Duodenal mucosa (tissue), 2 donors: ENCODE measurements around the gene TIGD6.

ENCODE experiments used
- H3K27ac ChIP-seq: one replicate; pipeline ENCODE4 v1.7.0; 2013; ENCODE audit warnings: low read depth, low read length
- H3K27me3 ChIP-seq, 2 donors: one replicate each; pipeline ENCODE4 v1.7.0; 2013; ENCODE audit warnings: low read length in 2 of 2, control low read depth in 1 of 2; ENCODE audit not compliant: insufficient read depth in 2 of 2, control insufficient read depth in 1 of 2
- H3K36me3 ChIP-seq, 2 donors: one replicate each; pipeline ENCODE4 v1.7.0; 2013; ENCODE audit warnings: low read length in 2 of 2, control low read depth in 1 of 2; ENCODE audit not compliant: insufficient read depth in 2 of 2, control insufficient read depth in 1 of 2
- H3K4me1 ChIP-seq, 2 donors: one replicate each; pipeline ENCODE4 v1.7.0; 2013; ENCODE audit warnings: low read length in 2 of 2, control low read depth in 1 of 2; ENCODE audit not compliant: insufficient read depth in 2 of 2, control insufficient read depth in 1 of 2
- H3K4me3 ChIP-seq, 2 donors: one replicate each; pipeline ENCODE4 v1.7.0; 2013; ENCODE audit warnings: low read length in 2 of 2, low read depth in 1 of 2
- H3K9ac ChIP-seq, 2 donors: one replicate each; pipeline ENCODE4 v1.7.0; 2013; ENCODE audit warnings: low read length in 2 of 2, low read depth in 1 of 2
- H3K9me3 ChIP-seq, 2 donors: one replicate each; pipeline ENCODE4 v1.7.0; 2013; ENCODE audit warnings: low read length in 2 of 2, control low read depth in 1 of 2; ENCODE audit not compliant: control insufficient read depth in 1 of 2

Gene TIGD6

GRCh38 chr5:150020249-150020648, 19.8 kb upstream of the TIGD6 start:
- no peak overlapping the region for H3K27ac ChIP-seq
- H3K9ac ChIP-seq, result no peak overlapping the region
- H3K27me3 ChIP-seq, result no peaks in the 10 kb centered on the region
- peaks cover 0 to 6% of the 10 kb centered on the region in 2 donors for H3K4me1 ChIP-seq
- H3K9me3 ChIP-seq, result peaks cover 0 to 3% of the 10 kb centered on the region in 2 donors
- no peak overlapping the region for H3K4me3 ChIP-seq
- peaks cover 46 to 87% of the 10 kb centered on the region in 2 donors for H3K36me3 ChIP-seq

GRCh38 chr5:150017226-150018005, 17.0 kb upstream of the TIGD6 start:
- H3K4me3 ChIP-seq, result no peak overlapping the region
- no peak overlapping the region for H3K9ac ChIP-seq
- peaks cover 0 to 9% of the 10 kb centered on the region in 2 donors for H3K4me1 ChIP-seq
- H3K27me3 ChIP-seq, result no peaks in the 10 kb centered on the region
- H3K9me3 ChIP-seq, result peaks cover 0 to 5% of the 10 kb centered on the region in 2 donors
- peaks cover 49 to 91% of the 10 kb centered on the region in 2 donors for H3K36me3 ChIP-seq
- no peak overlapping the region for H3K27ac ChIP-seq

GRCh38 chr5:150016537-150016936, 16.1 kb upstream of the TIGD6 start:
- no peak overlapping the region for H3K4me3 ChIP-seq
- no peaks in the 10 kb centered on the region for H3K27me3 ChIP-seq
- H3K9me3 ChIP-seq, result peaks cover 0 to 5% of the 10 kb centered on the region in 2 donors
- peaks cover 0 to 6% of the 10 kb centered on the region in 2 donors for H3K4me1 ChIP-seq
- no peak overlapping the region for H3K9ac ChIP-seq
- no peak overlapping the region for H3K27ac ChIP-seq
- H3K36me3 ChIP-seq, result peaks cover 53 to 90% of the 10 kb centered on the region in 2 donors

- Histone ChIP-seq H3K36me3 (peaks cover 55 to 89% of the 10 kb centered on the region in 2 donors), H3K9ac (no peak overlapping the region), H3K4me3 (no peak overlapping the region), H3K4me1 (peaks cover 0 to 6% of the 10 kb centered on the region in 2 donors), H3K9me3 (peaks cover 0 to 5% of the 10 kb centered on the region in 2 donors), H3K27ac (no peak overlapping the region), H3K27me3 (no peaks in the 10 kb centered on the region)
Measured at GRCh38 chr5:150015415-150015814, 15.0 kb upstream of the TIGD6 start.

- peaks cover 0 to 6% of the 10 kb centered on the region in 2 donors for H3K4me1 ChIP-seq
- H3K27me3 ChIP-seq, result no peaks in the 10 kb centered on the region
- H3K4me3 ChIP-seq, result no peak overlapping the region
- H3K27ac ChIP-seq, result no peak overlapping the region
- H3K9me3 ChIP-seq, result peaks cover 0 to 5% of the 10 kb centered on the region in 2 donors
- H3K9ac ChIP-seq, result no peak overlapping the region
- peaks cover 56 to 89% of the 10 kb centered on the region in 2 donors for H3K36me3 ChIP-seq
Measured at GRCh38 chr5:150014456-150014855, 14.0 kb upstream of the TIGD6 start.

GRCh38 chr5:150013931-150014330, 13.5 kb upstream of the TIGD6 start:
- H3K27me3 ChIP-seq, result no peaks in the 10 kb centered on the region
- H3K36me3 ChIP-seq, result peaks cover 52 to 86% of the 10 kb centered on the region in 2 donors
- peaks cover 0 to 5% of the 10 kb centered on the region in 2 donors for H3K9me3 ChIP-seq
- H3K9ac ChIP-seq, result no peak overlapping the region
- peaks cover 0 to 6% of the 10 kb centered on the region in 2 donors for H3K4me1 ChIP-seq
- no peak overlapping the region for H3K27ac ChIP-seq
- H3K4me3 ChIP-seq, result no peak overlapping the region

GRCh38 chr5:150009671-150010387, 9.4 kb upstream of the TIGD6 start:
- Histone ChIP-seq H3K4me3 (no peak overlapping the region), H3K9me3 (no peaks in the 10 kb centered on the region), H3K27ac (no peak overlapping the region), H3K36me3 (peaks cover 59 to 85% of the 10 kb centered on the region in 2 donors), H3K9ac (no peak overlapping the region), H3K4me1 (peaks cover 0 to 4% of the 10 kb centered on the region in 2 donors), H3K27me3 (no peaks in the 10 kb centered on the region)

GRCh38 chr5:150007050-150007449, 6.6 kb upstream of the TIGD6 start:
- Histone ChIP-seq H3K9me3 (no peaks in the 10 kb centered on the region), H3K4me3 (no peak overlapping the region), H3K9ac (no peak overlapping the region), H3K27ac (no peak overlapping the region), H3K27me3 (no peaks in the 10 kb centered on the region), H3K36me3 (peaks cover 44 to 62% of the 10 kb centered on the region in 2 donors), H3K4me1 (peaks cover 7 to 11% of the 10 kb centered on the region in 2 donors)

- peaks cover 44 to 57% of the 10 kb centered on the region in 2 donors for H3K36me3 ChIP-seq
- no peaks in the 10 kb centered on the region for H3K27me3 ChIP-seq
- no peak overlapping the region for H3K27ac ChIP-seq
- no peak overlapping the region for H3K4me3 ChIP-seq
- no peaks in the 10 kb centered on the region for H3K9me3 ChIP-seq
- no peak overlapping the region for H3K9ac ChIP-seq
- H3K4me1 ChIP-seq, result peaks cover 15 to 18% of the 10 kb centered on the region in 2 donors
Measured at GRCh38 chr5:150006318-150006717, 5.9 kb upstream of the TIGD6 start.
